Kidney (tissue), 14 donors: ENCODE results near the gene CGN. TPM values are rescaled to one million over a fixed set of nuclear protein-coding genes. Genes with fewer than 3 reads are reported as not detected.
A peak's percentile ranks its signal among the peaks of the same experiment; 100 is the strongest.

ENCODE experiments used
- DNase-seq, 5 donors: peaks; one replicate each; pipeline ENCODE4 v3.0.0-alpha.2; 2013 to 2020
- FAIRE-seq: peaks from 2 replicates; lab custom pipeline; 2012; peaks lifted over from hg19 to GRCh38; lab: Jason Lieb, UNC
- H3K27ac ChIP-seq, 2 donors: one replicate each; pipeline ENCODE4 v1.7.0; 2013; ENCODE audit warnings: low read depth in 2 of 2, low read length in 2 of 2, inconsistent platforms in 1 of 2
- H3K27me3 ChIP-seq: one replicate; pipeline ENCODE4 v1.7.1; 2013; ENCODE audit warnings: low read length, inconsistent platforms; ENCODE audit not compliant: control insufficient read depth, insufficient read depth
- H3K36me3 ChIP-seq, 3 donors: one replicate each; pipeline versions ENCODE4 v1.7.0 to v1.7.1; 2013; ENCODE audit warnings: low read length in 3 of 3, control low read depth in 1 of 3, inconsistent platforms in 1 of 3; ENCODE audit not compliant: insufficient read depth in 3 of 3, control insufficient read depth in 2 of 3
- H3K4me1 ChIP-seq, 3 donors: one replicate each; pipeline versions ENCODE4 v1.7.0 to v1.7.1; 2013; ENCODE audit warnings: low read length in 3 of 3, inconsistent platforms in 1 of 3, low read depth in 1 of 3; ENCODE audit not compliant: control insufficient read depth in 2 of 3, insufficient read depth in 2 of 3
- H3K4me3 ChIP-seq, 3 donors: one replicate each; pipeline versions ENCODE4 v1.7.0 to v1.8.1; 2013; ENCODE audit warnings: low read length in 3 of 3, control low read depth in 1 of 3, inconsistent platforms in 1 of 3
- H3K9ac ChIP-seq, 3 donors: one replicate each; pipeline versions ENCODE4 v1.7.0 to v1.7.1; 2013; ENCODE audit warnings: low read length in 3 of 3, control low read depth in 1 of 3, inconsistent platforms in 1 of 3
- H3K9me3 ChIP-seq, 3 donors: one replicate each; pipeline versions ENCODE4 v1.7.0 to v1.7.1; 2013; ENCODE audit warnings: low read length in 3 of 3, control low read depth in 1 of 3, inconsistent platforms in 1 of 3; ENCODE audit not compliant: control insufficient read depth in 2 of 3, insufficient read depth in 1 of 3
- intact Hi-C: fragments of 100-400 bp; cut with DNase I; formaldehyde crosslinking; loops from one replicate; pipeline ENCODE4 v1.11.1; 2022
- polyA plus RNA-seq: library from polyadenylated mRNA; stranded (reverse); fragments of 350-450 nt; fragmentation: Illumina TruSeq; extraction: RNeasy Lipid Tissue Mini Kit (QIAGEN cat#74804); gene quantifications from one replicate; pipeline ENCODE4 v1.2.3, GENCODE V29; 2014; ENCODE audit warnings: low read depth, low replicate concordance; ENCODE audit not compliant: insufficient read depth
- total RNA-seq: library from RNA; stranded (reverse); fragmentation: NEBNext Ultra II Directional; extraction: Animal tissue kit (Norgen Biotek cat#: 25700); gene quantifications from one replicate; pipeline ENCODE4 v1.2.1, GENCODE V29; 2021
- TF ChIP-seq, protein P1 (sequence below): IDR thresholded peaks from 3 replicates; pipeline ENCODE4 v1.5.1; 2012; ENCODE audit warnings: mild to moderate bottlenecking, moderate library complexity, borderline replicate concordance; ENCODE audit not compliant: insufficient read depth; ENCODE audit errors: extremely low read depth
- donor health status: control.
- donor health status: control.
- donor health status: control.
- donor health status: control.
- donor health status: control.
- donor health status: DM: yes; HTN: yes; CAD: no.
- donor health status: Normal renal cell carcinoma (clear cell type).

The CGN gene
- total and polyA plus RNA-seq, 2 donors from 2014 or later: 24.0 to 41.6 TPM

DNA sequence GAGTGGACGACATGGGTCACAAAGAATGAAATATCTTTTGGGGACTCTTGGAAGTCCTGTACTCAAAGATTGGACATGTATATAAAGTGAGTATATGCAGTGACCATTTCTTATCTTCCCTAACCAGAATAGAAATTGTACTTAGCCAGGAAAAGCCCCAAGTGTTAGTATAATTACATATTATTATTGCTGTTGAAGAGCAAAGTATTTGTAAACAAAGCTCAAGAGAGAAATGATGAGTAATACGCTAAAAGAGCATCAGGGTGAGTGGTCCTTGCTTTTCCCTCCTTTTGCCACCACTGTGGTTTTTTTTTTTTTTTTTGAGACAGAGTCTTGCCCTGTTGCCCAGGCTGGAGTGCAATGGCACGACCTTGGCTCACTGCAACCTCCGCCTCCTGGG is 6.4 kb upstream of the CGN start:
- no peak overlapping the region for H3K4me3 ChIP-seq
- no peaks in the 10 kb centered on the region for H3K27me3 ChIP-seq
- no peaks in the 10 kb centered on the region for H3K36me3 ChIP-seq
- TF ChIP-seq, protein P1, sequence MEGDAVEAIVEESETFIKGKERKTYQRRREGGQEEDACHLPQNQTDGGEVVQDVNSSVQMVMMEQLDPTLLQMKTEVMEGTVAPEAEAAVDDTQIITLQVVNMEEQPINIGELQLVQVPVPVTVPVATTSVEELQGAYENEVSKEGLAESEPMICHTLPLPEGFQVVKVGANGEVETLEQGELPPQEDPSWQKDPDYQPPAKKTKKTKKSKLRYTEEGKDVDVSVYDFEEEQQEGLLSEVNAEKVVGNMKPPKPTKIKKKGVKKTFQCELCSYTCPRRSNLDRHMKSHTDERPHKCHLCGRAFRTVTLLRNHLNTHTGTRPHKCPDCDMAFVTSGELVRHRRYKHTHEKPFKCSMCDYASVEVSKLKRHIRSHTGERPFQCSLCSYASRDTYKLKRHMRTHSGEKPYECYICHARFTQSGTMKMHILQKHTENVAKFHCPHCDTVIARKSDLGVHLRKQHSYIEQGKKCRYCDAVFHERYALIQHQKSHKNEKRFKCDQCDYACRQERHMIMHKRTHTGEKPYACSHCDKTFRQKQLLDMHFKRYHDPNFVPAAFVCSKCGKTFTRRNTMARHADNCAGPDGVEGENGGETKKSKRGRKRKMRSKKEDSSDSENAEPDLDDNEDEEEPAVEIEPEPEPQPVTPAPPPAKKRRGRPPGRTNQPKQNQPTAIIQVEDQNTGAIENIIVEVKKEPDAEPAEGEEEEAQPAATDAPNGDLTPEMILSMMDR: no peak
- no peaks in the 10 kb centered on the region for H3K4me1 ChIP-seq
- no peak overlapping the region for H3K27ac ChIP-seq
- no peak for FAIRE-seq
- DNase-seq: no peak
- no peaks in the 10 kb centered on the region for H3K9me3 ChIP-seq
- H3K9ac ChIP-seq: no peak overlapping the region
- intact Hi-C loops: no loop called here

DNA sequence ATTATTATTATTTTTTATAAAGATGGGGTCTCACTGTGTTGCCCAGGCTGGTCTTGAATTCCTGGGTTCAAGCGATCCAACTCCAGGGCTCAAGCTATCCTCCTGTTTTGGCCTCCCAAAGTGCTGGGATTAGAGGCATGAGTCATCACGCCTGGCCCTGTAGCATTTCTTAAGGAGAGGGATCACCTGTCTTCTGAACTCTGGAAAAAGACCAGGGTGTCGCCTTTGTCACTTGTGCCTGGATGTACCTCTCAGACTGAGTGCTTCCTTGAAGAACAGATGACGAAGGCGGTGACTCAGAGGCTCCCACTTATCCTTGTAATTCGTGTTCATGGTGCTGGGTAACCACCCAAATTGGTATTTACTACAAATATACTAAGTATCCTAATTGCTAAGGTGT is 2.4 kb upstream of the CGN start:
- Histone ChIP-seq H3K36me3 (no peaks in the 10 kb centered on the region), H3K9ac (no peak overlapping the region), H3K4me1 (peaks cover 0 to 19% (median 13%) of the 10 kb centered on the region in 3 donors), H3K27me3 (peaks cover 6% of the 10 kb centered on the region), H3K27ac (no peak overlapping the region), H3K9me3 (no peaks in the 10 kb centered on the region), H3K4me3 (no peak overlapping the region)
- intact Hi-C loops: no loop called here
- TF ChIP-seq, protein P1: no peak
- DNase-seq: no peak
- no peak for FAIRE-seq

DNA sequence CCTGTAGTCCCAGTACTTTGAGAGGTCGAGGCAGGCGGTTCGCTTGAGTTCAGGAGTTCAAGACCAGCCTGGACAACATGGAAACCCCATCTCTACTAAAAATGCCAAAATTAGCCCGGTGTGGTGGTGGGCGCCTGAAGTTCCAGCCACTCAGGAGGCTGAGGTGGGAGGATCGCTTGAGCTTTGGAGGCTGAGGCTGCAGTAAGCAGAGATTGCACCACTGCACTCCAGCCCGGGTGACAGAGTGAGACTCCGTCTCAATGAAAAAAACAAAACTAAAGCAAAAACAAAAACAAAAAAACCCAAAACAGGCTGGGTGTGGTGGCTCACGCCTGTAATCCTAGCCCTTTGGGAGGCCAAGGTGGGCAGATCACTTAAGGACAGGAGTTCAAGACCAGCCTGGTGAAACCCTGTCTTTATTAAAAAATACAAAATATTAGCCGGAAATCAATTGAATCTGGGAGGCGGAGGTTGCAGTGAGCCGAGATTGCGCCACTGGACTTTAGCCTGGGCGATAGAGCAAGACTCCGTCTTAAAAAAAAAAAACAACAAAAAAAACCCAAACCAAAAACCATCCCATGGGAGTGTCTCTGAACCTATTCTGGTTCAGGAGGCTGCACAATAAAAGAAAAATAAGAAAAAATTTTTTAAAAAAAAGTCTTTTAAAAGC is 1.7 kb upstream of the CGN start:
- peak overlapping the region in 1 of 3 donors; percentile 65 for H3K4me3 ChIP-seq
- H3K27me3 ChIP-seq: peaks cover 6% of the 10 kb centered on the region
- TF ChIP-seq, protein P1: no peak
- no peaks in the 10 kb centered on the region for H3K9me3 ChIP-seq
- H3K9ac ChIP-seq: no peak overlapping the region
- DNase-seq: no peak
- intact Hi-C loops: no loop called here
- no peak for FAIRE-seq
- peaks cover 2 to 26% (median 13%) of the 10 kb centered on the region in 3 donors for H3K4me1 ChIP-seq
- H3K27ac ChIP-seq: peak overlapping the region in 1 of 2 donors; percentile 13
- H3K36me3 ChIP-seq: no peaks in the 10 kb centered on the region
